Stimulated activated CD8-positive, alpha-beta memory T cell treated with anti-CD3 and anti-CD28 coated beads, Interleukin-4, amount 100 ng/mL, for 48 hours (primary cell): ENCODE measurements around the gene IMMP2L.
"Not testable (repeated sequence)": the region's sequence is repeated elsewhere in the genome, so short reads cannot be mapped to it uniquely, and the experiment has no call there.

Experiments used
- DNase-seq: peaks from one replicate; pipeline ENCODE4 v3.0.0-alpha.2; 2020

IMMP2L gene

DNA sequence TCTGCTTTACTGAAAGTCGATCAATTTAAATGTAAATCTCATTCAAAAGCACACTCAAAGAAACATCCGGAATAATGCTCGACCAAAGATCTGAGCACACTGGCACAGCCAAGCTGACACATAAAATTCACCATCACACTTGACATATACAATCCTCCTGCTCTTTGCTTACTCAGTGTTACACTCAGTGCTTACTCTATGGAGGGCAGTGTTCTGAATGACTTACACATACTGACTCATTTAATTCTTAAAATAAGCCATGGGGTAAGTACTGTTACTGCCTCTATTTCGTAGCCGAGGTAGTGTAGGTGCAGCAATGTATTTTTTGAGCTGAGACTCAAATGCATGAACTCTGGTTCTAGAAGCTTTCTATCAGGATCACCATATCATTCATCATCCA is 892.9 kb downstream of the IMMP2L start:
- no peak for DNase-seq

GRCh38 chr7:110664803-110665202 is 897.5 kb downstream of the IMMP2L start:
- no peak for DNase-seq

DNA sequence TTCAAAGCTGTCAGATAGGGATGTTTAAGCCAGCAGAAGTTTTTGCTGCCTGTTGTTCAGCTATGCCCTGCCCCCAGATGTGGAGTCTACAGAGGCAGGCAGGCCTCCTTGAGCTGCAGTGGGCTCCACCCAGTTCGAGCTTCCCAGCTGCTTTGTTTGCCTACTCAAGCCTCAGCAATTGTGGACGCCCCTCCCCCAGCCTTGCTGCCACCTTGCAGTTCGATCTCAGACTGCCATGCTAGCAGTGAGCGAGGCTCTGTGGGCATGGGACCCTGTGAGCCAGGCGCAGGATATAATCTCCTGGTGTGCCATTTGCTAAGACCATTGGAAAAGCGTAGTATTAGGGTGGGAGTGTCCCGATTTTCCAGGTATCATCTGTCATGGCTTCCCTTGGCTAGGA is 901.7 kb downstream of the IMMP2L start:
- not testable (repeated sequence) for DNase-seq

DNA sequence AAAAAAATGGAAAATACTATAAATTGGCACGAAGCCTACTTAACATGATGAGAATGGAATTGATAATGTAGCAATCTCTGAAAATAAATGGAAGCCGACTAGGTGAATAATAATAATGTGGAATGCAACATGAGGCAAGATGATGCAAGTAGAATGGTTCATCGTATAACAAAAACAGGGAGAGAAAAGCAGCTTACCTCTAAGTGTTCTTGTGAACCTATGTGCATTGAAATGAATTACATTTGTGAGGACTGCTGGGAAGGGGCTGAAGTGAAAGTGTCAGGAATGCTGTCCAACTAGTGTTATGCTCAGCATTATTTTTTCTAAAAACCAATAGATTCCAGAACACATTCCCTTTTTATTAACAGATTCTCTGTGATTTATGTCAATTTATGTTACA is 912.0 kb downstream of the IMMP2L start:
- no peak for DNase-seq

DNA sequence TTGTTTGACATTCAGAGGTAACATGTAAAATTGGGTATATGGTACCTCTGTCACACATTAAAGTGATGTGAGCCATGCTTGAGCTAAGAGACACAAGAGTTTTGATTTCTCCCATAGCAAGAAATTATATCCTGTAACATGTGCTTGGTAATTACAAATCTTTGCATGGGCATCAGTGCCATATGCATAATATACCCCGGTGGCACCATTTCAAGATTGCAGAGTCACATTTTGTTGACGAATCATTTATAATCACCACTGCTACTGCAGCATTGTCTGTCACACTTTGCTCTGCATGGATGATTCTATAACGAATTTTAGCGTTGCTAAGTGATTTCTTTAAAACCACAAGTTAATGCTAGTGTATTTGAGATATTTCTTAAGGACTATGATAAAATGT is 915.0 kb downstream of the IMMP2L start:
- no peak for DNase-seq

- no peak for DNase-seq
Observed at GRCh38 chr7:110646804-110647203, 915.5 kb downstream of the IMMP2L start.

GRCh38 chr7:110645616-110646015 is 916.7 kb downstream of the IMMP2L start:
- no peak for DNase-seq

DNA sequence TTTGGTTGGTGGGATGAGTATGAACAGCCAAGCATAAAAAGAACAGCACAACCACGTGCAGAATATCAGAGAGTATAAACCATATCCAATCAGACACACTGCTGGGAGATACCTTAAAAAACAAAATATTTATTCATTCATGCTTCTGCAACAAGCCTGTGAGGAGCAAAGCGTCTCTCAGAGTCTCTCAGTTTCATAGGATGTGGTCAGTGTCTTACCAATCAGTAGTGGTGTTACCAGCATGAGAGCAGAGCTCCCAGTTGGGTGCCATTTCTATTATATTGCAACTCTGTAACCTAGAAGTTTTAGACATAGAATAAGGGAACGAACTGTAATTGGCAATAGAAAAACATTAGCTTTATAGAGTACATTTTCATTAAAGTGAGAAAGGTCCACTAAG is 917.2 kb downstream of the IMMP2L start:
- DNase-seq = no peak

DNA sequence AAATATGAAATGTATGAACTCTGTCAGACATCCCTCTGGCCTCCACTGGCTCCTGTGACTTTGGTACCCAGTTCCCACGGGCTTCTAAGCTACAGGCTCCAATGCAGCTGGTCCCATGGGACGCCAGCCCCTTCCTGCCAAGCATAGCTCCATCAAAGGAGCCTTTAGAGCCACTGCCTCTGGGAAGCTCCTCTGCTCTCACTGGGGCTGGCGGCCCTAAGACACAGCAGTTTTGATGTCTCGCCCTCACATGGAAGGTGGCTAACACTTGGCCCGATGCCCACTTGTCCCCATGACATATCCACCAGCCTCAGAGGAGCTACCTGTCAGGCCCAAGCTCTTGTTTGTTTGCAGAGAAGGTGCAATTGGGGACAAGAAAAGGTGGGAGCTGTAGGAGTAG is 925.0 kb downstream of the IMMP2L start:
- no peak for DNase-seq

DNA sequence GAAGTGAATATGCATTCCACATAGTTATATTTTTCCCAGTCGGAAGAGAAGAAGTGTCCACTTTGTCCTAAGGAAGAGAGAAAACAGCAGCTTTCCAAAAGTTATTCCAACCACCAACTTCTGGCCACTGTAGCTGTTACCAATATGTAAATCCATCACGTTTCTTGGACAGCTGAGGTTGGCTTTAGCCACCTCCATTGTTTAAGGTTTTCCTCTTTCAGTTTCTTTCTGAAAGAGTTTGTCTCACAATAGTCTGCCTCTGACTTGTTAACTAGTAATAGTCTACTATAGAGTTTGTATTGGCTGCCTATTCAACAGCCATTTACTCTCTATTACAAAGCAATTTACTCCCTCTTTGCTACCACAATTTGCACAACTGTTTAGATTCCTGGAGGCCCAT is 929.0 kb downstream of the IMMP2L start:
- no peak for DNase-seq

DNA sequence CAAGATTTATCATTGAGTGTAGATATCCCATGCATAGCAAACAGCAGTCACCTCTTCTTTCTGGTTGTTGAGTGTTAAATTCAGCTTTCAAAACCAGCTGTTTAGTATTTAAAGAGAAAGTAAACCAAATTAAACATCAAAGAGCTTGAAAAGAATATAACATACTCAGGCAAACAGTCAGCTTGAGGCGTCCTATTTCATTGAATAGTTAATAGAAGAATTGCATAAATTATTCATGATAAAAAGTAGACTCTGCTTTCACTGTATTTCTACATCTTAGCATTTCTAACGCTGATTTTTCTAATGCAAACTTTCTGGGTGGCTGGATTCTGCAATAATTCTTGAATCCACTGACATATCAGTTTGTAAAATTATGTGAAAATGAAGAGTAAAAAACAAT is 935.9 kb downstream of the IMMP2L start:
- DNase-seq = no peak

GRCh38 chr7:110625294-110625693 is 937.0 kb downstream of the IMMP2L start:
- no peak for DNase-seq

DNA sequence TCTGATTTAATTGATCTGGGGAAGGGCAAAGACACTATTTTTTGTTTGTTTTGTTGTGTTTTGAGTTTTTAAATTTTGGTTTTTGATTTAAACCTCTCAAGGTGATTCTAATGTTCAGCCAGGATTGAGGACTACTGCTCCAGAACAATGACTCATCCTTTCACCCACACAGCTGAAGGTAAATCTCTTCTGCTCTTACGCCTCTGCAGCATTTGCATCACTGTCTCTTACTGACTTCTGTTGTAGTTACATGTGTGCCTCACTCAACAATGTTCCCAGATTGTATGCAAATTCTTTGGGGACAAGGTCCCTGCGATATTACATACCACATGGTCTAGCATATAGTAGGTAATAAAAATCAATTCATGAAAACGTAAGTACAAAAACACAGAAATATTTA is 938.9 kb downstream of the IMMP2L start:
- no peak for DNase-seq

- DNase-seq = no peak
Observed at GRCh38 chr7:110621289-110621688, 941.0 kb downstream of the IMMP2L start.

- no peak for DNase-seq
Observed at GRCh38 chr7:110620110-110620735, 942.1 kb downstream of the IMMP2L start.
